Fibroblast of lung (primary cell): ENCODE data around the gene HAL. TPM values are rescaled to one million over a fixed set of nuclear protein-coding genes. Genes with fewer than 3 reads are reported as not detected.
"Not testable (repeated sequence)": the region's sequence is repeated elsewhere in the genome, so short reads cannot be mapped to it uniquely, and the experiment has no call there.

ENCODE experiments used
- DNase-seq, 2 donors: peaks; one replicate each; pipeline versions ENCODE4 v3.0.0 to v3.0.0-alpha.2; 2010; ENCODE audit warnings: low read depth in 2 of 2
- H2AFZ ChIP-seq: 2 replicates; pipeline ENCODE4 v1.5.1; 2012; ENCODE audit warnings: low read length, control low read depth, inconsistent platforms
- H3K27ac ChIP-seq: 2 replicates; pipeline ENCODE4 v1.5.1; 2011; ENCODE audit warnings: low read length, control low read depth; ENCODE audit not compliant: insufficient read depth
- H3K27me3 ChIP-seq: 2 replicates; pipeline ENCODE4 v1.5.1; 2011; ENCODE audit warnings: mild to moderate bottlenecking, low read length; ENCODE audit not compliant: control insufficient read depth, insufficient read depth
- H3K36me3 ChIP-seq: 2 replicates; pipeline ENCODE4 v1.5.1; 2011; ENCODE audit warnings: low read length; ENCODE audit not compliant: control insufficient read depth, insufficient read depth
- H3K4me1 ChIP-seq: 2 replicates; pipeline ENCODE4 v1.5.1; 2011; ENCODE audit warnings: low read length; ENCODE audit not compliant: control insufficient read depth, insufficient read depth; ENCODE audit errors: extremely low read depth
- H3K4me2 ChIP-seq: 2 replicates; pipeline ENCODE4 v1.5.1; 2011; ENCODE audit warnings: low read length, control low read depth; ENCODE audit not compliant: insufficient read depth; ENCODE audit errors: extremely low read depth
- H3K4me3 ChIP-seq, 4 experiments: fragments of 200-600 bp in 1 of 4; sonication (generic) in 1 of 4; replicated peaks in 1 of 4; 2 replicates each; pipeline ENCODE4 v1.5.1; 2011 to 2016; ENCODE audit warnings: low read length in 4 of 4, low read depth in 3 of 4, mild to moderate bottlenecking in 3 of 4, control low read depth in 2 of 4, inconsistent platforms in 1 of 4, mixed read lengths in 1 of 4; ENCODE audit not compliant: insufficient read depth in 1 of 4; ENCODE audit errors: control extremely low read depth in 1 of 4
- H3K79me2 ChIP-seq: 2 replicates; pipeline ENCODE4 v1.5.1; 2012; ENCODE audit warnings: mild to moderate bottlenecking, low read length, inconsistent platforms; ENCODE audit not compliant: control insufficient read depth, insufficient read depth
- H3K9ac ChIP-seq: 2 replicates; pipeline ENCODE4 v1.5.1; 2011; ENCODE audit warnings: mild to moderate bottlenecking, low read length, control low read depth; ENCODE audit not compliant: insufficient read depth
- H3K9me3 ChIP-seq: 2 replicates; pipeline ENCODE4 v1.5.1; 2012; ENCODE audit warnings: low read depth, low read length; ENCODE audit not compliant: control insufficient read depth, insufficient read depth
- H4K20me1 ChIP-seq: 2 replicates; pipeline ENCODE4 v1.5.1; 2011; ENCODE audit warnings: low read length; ENCODE audit not compliant: control insufficient read depth, insufficient read depth; ENCODE audit errors: extremely low read depth
- CTCF ChIP-seq, 2 donors: IDR thresholded peaks in 1 of 2; conservative IDR thresholded peaks in 1 of 2; 1 replicate in 1 of 2; 2 replicates in 1 of 2; pipeline ENCODE4 v1.5.1; 2011 to 2012; ENCODE audit warnings: low read length in 2 of 2, control low read depth in 1 of 2, inconsistent platforms in 1 of 2, low read depth in 1 of 2, mild to moderate bottlenecking in 1 of 2
- EZH2 ChIP-seq: IDR thresholded peaks from 2 replicates; pipeline ENCODE4 v1.5.1; 2012; ENCODE audit warnings: low read length, control low read depth, mild to moderate bottlenecking; ENCODE audit errors: missing control alignments
- polyA plus RNA-seq, 2 donors: library from polyadenylated mRNA; depleted of rRNA in 1 of 2; stranded (reverse) in 1 of 2; unstranded in 1 of 2; fragments of >200 nt; gene quantifications; 2 replicates each; pipeline ENCODE4 v1.2.1, GENCODE V29; 2011 to 2012; ENCODE audit warnings: missing spikeins in 1 of 2
- total RNA-seq: library from RNA; depleted of rRNA; stranded (reverse); fragments of >200 nt; gene quantifications from 2 replicates; pipeline ENCODE4 v1.2.1, GENCODE V29; 2014

Gene HAL
- total and polyA plus RNA-seq, 2 donors (not counting 1 experiment from before 2014, with no cell fraction given): 0.02 to 0.17 TPM

- peak in 1 of 2 donors; percentile 40 for DNase-seq
- Histone ChIP-seq H3K4me3 (no peak overlapping the region), H2AFZ (no peak overlapping the region), H3K27me3 (no peaks in the 10 kb centered on the region), H3K9ac (no peak overlapping the region), H3K9me3 (no peaks in the 10 kb centered on the region), H3K4me2 (no peak overlapping the region), H3K27ac (no peak overlapping the region), H4K20me1 (no peaks in the 10 kb centered on the region), H3K4me1 (no peaks in the 10 kb centered on the region), H3K79me2 (no peaks in the 10 kb centered on the region), H3K36me3 (no peaks in the 10 kb centered on the region)
- TF ChIP-seq EZH2 (no peak), CTCF (conservative IDR thresholded peaks at IDR 0.05 in 1 of 2, IDR thresholded peaks at IDR 0.05 in 1 of 2; ENCODE audit: low read depth in 1 of 2, low read length in 2 of 2) (no peak)
These were observed 25.2 kb downstream of the HAL start for GRCh38 chr12:95970905-95971304.

- not testable (repeated sequence) for H3K9me3 ChIP-seq, H4K20me1 ChIP-seq, H3K27ac ChIP-seq, H3K27me3 ChIP-seq, H2AFZ ChIP-seq, DNase-seq, H3K4me3 ChIP-seq, H3K4me1 ChIP-seq, H3K9ac ChIP-seq, H3K36me3 ChIP-seq, H3K79me2 ChIP-seq, H3K4me2 ChIP-seq
These were observed 27.0 kb downstream of the HAL start for GRCh38 chr12:95969116-95969515.

GRCh38 chr12:95967301-95967700, 28.8 kb downstream of the HAL start:
- H2AFZ ChIP-seq: no peak overlapping the region
- no peak overlapping the region for H3K4me2 ChIP-seq
- DNase-seq: no peak
- no peaks in the 10 kb centered on the region for H4K20me1 ChIP-seq
- TF ChIP-seq CTCF (conservative IDR thresholded peaks at IDR 0.05 in 1 of 2, IDR thresholded peaks at IDR 0.05 in 1 of 2; ENCODE audit: low read depth in 1 of 2, low read length in 2 of 2): no peak
- no peak for TF ChIP-seq EZH2
- H3K9ac ChIP-seq: no peak overlapping the region
- no peaks in the 10 kb centered on the region for H3K79me2 ChIP-seq
- no peaks in the 10 kb centered on the region for H3K27me3 ChIP-seq
- H3K36me3 ChIP-seq: no peaks in the 10 kb centered on the region
- no peak overlapping the region for H3K4me3 ChIP-seq
- H3K9me3 ChIP-seq: no peaks in the 10 kb centered on the region
- H3K4me1 ChIP-seq: no peaks in the 10 kb centered on the region
- H3K27ac ChIP-seq: no peak overlapping the region
